Measurements from ENCODE around the gene HINT2. TPM values are rescaled to one million over a fixed set of nuclear protein-coding genes. Genes with fewer than 3 reads are reported as not detected.

The HINT2 gene
- total RNA-seq, 1 donor from 2014 or later = 21.8 TPM

DNA sequence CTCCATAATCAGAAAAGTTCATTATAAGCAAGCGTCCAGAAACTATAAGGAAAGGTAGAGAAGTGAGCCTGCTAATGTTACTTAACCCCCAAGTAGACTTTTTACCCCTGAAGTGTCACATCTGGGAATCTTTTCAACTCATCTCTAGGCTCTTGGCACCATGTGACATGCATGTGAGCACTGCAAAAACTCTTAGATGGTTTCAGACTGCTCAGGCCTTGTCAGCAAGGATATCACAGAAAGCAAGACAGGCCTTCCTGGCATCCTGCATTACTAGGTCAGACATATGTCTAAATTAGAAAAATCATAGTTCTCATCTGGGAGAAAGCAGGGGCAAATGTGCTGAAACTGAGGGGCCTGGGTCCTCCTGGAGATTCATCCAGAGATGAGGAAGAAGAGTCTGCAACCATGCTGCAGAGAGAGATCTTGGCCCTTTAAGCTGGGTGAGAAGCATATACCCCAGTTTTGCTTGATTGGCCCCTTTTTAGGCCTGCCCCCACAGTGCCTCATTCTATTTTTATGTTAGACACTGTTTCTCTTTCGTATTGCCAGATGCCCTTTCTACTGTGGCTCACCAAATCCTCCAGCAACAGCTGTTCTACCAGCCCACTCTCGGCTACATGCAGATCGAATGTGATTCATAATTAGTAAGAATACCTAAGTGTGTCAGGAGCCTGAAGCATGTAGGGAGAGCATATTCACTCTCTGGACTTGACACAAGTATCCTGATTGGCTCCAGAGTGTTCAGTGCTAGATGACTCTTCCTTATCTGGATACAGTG is 33.1 kb upstream of the HINT2 start:
- no peak for DNase-seq (ENCODE audit: low spot score)
- Mint-ChIP-seq H3K9me3 (no peaks in the 10 kb centered on the region), H3K27me3 (ENCODE audit: insufficient read depth, low read depth) (peaks cover 8% of the 10 kb centered on the region), H3K4me1 (no peaks in the 10 kb centered on the region), H3K27ac (no peak overlapping the region), H3K36me3 (peaks cover 29% of the 10 kb centered on the region), H3K4me3 (no peak overlapping the region)
- Histone ChIP-seq H3K9me3 (ENCODE audit: low read depth) (no peaks in the 10 kb centered on the region), H2AFZ (replicated peaks) (no peak overlapping the region), H3K27me3 (peaks cover 32% of the 10 kb centered on the region), H3K4me2 (no peak overlapping the region), H3K4me1 (peaks cover 4% of the 10 kb centered on the region), H4K20me1 (ENCODE audit: low read depth) (peaks cover 14% of the 10 kb centered on the region), H3K79me2 (ENCODE audit: low read depth) (no peaks in the 10 kb centered on the region), H3K4me3 (no peak overlapping the region), H3F3A (ENCODE audit: low read depth) (no peaks in the 10 kb centered on the region), H3K36me3 (no peaks in the 10 kb centered on the region), H3K9ac (no peak overlapping the region), H3K27ac (no peak overlapping the region)
- TF ChIP-seq EZH2phosphoT487 (IDR thresholded peaks at IDR 0.05) (no peak), EZH2 (IDR thresholded peaks at IDR 0.05) (no peak)
- TF ChIP-seq, protein P1, sequence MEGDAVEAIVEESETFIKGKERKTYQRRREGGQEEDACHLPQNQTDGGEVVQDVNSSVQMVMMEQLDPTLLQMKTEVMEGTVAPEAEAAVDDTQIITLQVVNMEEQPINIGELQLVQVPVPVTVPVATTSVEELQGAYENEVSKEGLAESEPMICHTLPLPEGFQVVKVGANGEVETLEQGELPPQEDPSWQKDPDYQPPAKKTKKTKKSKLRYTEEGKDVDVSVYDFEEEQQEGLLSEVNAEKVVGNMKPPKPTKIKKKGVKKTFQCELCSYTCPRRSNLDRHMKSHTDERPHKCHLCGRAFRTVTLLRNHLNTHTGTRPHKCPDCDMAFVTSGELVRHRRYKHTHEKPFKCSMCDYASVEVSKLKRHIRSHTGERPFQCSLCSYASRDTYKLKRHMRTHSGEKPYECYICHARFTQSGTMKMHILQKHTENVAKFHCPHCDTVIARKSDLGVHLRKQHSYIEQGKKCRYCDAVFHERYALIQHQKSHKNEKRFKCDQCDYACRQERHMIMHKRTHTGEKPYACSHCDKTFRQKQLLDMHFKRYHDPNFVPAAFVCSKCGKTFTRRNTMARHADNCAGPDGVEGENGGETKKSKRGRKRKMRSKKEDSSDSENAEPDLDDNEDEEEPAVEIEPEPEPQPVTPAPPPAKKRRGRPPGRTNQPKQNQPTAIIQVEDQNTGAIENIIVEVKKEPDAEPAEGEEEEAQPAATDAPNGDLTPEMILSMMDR (IDR thresholded peaks at IDR 0.05) = no peak

- Histone ChIP-seq H2AFZ (replicated peaks) (no peak overlapping the region), H3K36me3 (no peaks in the 10 kb centered on the region), H4K20me1 (ENCODE audit: low read depth) (peaks cover 14% of the 10 kb centered on the region), H3K9ac (no peak overlapping the region), H3K9me3 (ENCODE audit: low read depth) (no peaks in the 10 kb centered on the region), H3K79me2 (ENCODE audit: low read depth) (no peaks in the 10 kb centered on the region), H3F3A (ENCODE audit: low read depth) (no peaks in the 10 kb centered on the region), H3K4me3 (peak overlapping the region; percentile 46), H3K4me2 (peak overlapping the region; percentile 84), H3K27me3 (peaks cover 32% of the 10 kb centered on the region), H3K4me1 (peaks cover 4% of the 10 kb centered on the region), H3K27ac (no peak overlapping the region)
- H3K27me3 Mint-ChIP-seq (ENCODE audit: insufficient read depth, low read depth) = peaks cover 8% of the 10 kb centered on the region
- H3K4me1 Mint-ChIP-seq = no peaks in the 10 kb centered on the region
- DNase-seq (ENCODE audit: low spot score) = peak; percentile 33
- H3K36me3 Mint-ChIP-seq = peaks cover 31% of the 10 kb centered on the region
- H3K4me3 Mint-ChIP-seq = no peak overlapping the region
- no peak overlapping the region for H3K27ac Mint-ChIP-seq
- H3K9me3 Mint-ChIP-seq = no peaks in the 10 kb centered on the region
- TF ChIP-seq EZH2 (IDR thresholded peaks at IDR 0.05) = no peak
- TF ChIP-seq EZH2phosphoT487 (IDR thresholded peaks at IDR 0.05) = no peak
- TF ChIP-seq, protein P1 (IDR thresholded peaks at IDR 0.05) = no peak
Observed at GRCh38 chr9:35845824-35846771, 31.3 kb upstream of the HINT2 start.

- peaks cover 4% of the 10 kb centered on the region for H3K4me1 ChIP-seq
- Mint-ChIP-seq H3K9me3 (no peaks in the 10 kb centered on the region), H3K27ac (no peak overlapping the region), H3K27me3 (ENCODE audit: insufficient read depth, low read depth) (peaks cover 8% of the 10 kb centered on the region), H3K36me3 (peaks cover 31% of the 10 kb centered on the region), H3K4me3 (no peak overlapping the region), H3K4me1 (peaks cover 6% of the 10 kb centered on the region)
- H3K79me2 ChIP-seq (ENCODE audit: low read depth) = no peaks in the 10 kb centered on the region
- H3K27me3 ChIP-seq = peaks cover 32% of the 10 kb centered on the region
- H3K27ac ChIP-seq = no peak overlapping the region
- no peak overlapping the region for H3K4me3 ChIP-seq
- H2AFZ ChIP-seq (replicated peaks) = no peak overlapping the region
- TF ChIP-seq EZH2phosphoT487 (IDR thresholded peaks at IDR 0.05) (no peak), EZH2 (IDR thresholded peaks at IDR 0.05) (no peak)
- TF ChIP-seq, protein P1 (IDR thresholded peaks at IDR 0.05) = no peak
- no peak overlapping the region for H3K4me2 ChIP-seq
- no peaks in the 10 kb centered on the region for H3F3A ChIP-seq (ENCODE audit: low read depth)
- DNase-seq (ENCODE audit: low spot score) = no peak
- H3K36me3 ChIP-seq = no peaks in the 10 kb centered on the region
- H3K9me3 ChIP-seq (ENCODE audit: low read depth) = no peaks in the 10 kb centered on the region
- no peak overlapping the region for H3K9ac ChIP-seq
- peaks cover 13% of the 10 kb centered on the region for H4K20me1 ChIP-seq (ENCODE audit: low read depth)
Observed at GRCh38 chr9:35844628-35845270, 29.9 kb upstream of the HINT2 start.
